ENCODE results near the gene NPHP4.
A peak's percentile ranks its signal among the peaks of the same experiment; 100 is the strongest.

The NPHP4 gene

DNA sequence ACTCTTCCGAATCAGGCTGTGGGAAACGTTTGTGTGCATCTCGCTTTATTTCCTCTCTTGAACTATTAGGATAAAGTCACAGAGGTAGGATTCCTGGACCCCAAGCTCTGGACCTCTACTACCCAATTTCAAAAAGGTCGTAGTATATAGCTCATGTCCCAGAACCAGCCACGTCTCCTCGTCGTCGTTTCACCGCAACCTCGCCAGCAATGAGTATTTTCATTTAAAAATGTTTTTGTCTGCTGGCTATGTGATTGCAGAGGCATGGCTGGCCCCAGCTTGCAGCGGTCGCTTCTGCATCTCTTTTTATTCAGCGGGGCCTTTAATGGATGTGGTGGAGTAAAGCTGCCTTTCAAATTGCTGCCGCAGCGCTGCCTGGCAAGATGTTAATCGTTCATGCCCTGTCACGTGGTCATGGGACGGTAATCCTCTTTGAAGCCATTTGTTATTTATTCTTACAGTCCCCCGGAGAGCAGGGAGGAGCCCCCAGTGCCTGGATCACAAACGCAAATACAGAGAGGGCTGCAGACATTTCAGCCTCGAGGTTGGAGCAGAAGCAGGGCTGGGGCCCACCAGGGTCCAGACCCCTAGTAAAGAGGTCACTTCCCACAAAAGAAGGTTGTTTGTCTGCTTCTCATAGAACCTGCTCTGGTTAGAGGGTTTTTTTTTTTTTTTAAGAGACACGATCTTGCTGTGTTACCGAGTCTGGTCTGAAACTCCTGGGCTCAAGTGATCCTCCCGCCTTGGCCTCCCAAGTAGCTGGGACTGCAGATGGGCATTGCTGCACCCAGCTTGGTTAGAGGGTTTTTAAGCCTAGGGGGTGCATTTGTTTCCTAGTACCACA, 11.6 kb upstream of the NPHP4 start:
- no peak for DNase-seq

- DNase-seq: no peak
Measured at GRCh38 chr1:6002714-6003501, 10.7 kb upstream of the NPHP4 start.

GRCh38 chr1:6001992-6002576, 9.9 kb upstream of the NPHP4 start:
- DNase-seq: no peak

- DNase-seq: no peak
Measured at GRCh38 chr1:6000444-6001288, 8.4 kb upstream of the NPHP4 start.

DNA sequence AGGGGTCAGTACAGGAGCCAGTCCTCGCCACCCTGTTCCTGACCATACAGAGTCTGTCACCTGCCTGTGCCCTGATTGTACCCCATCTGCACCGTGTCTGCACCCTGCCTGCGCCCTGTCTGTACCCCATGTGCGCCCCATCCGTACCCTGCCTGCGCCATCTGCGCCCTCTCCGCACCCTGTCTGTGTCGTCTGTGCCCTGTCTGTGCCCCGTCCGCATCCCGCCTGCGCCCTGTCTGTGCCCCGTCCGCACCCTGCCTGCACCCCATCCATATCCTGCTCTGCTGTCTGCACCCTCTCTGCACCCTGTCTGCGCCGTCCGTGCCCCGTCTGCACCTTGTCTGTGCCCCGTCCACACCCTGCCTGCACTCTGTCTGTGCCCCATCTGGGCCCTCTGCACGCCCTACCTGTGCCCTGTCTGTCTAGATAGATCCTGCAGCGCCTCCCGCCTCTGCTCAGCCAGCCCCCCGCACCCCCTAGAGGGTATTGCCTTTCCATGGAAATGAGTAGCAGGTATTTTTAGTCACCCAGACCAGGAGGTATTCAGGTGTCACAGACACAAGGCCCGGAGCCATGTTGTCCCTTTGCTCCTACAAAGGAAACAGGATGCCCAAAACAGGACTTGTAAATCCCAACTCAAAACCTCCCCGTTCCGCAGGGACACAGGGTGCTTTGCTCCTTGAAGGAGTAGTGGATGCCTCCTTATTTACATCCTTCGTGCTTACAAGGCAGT, 7.7 kb upstream of the NPHP4 start:
- no peak for DNase-seq

- no peak for DNase-seq
Measured at GRCh38 chr1:5998906-5999301, 6.7 kb upstream of the NPHP4 start.

DNA sequence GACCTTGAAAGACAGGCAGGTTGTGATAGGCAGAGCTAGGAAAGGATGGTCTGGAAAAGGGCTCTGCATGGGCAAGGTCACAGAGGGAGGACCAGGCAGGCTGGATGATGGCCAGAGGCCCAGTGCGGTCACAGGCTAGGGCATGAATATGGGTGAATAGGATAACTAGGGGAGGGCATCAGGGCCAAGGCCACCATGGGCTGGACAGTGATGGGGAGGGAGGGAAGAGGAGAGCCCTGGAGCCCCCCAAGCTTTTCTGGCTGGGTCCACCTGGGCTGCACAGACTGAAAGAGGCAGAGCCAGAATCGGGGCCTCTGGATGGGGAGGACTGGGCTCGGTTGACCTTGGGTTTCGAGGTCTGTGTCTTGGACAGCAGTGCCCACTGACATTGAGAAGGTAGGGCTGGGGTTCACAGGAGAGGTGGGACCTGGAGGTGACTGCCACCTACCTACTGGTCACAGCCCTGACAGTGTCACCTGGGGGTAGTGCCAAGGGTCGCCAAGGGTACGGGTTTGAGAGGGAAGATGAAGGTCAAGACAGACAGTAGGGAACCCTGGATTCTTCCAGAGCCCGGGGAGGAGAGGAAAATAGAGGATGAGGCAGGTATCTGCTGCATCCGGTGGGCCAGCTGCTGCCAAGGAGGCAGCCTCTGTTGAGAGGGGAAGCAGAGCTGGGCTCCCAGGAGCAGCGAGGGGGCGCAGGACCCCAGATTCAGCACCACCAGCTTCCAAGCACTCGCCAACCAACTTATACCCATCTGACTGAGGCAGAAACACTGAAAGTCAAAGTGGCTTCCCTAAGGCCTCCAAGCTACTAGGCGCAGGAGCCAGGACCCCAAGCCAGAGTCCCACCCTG, 6.1 kb upstream of the NPHP4 start:
- DNase-seq: no peak

DNA sequence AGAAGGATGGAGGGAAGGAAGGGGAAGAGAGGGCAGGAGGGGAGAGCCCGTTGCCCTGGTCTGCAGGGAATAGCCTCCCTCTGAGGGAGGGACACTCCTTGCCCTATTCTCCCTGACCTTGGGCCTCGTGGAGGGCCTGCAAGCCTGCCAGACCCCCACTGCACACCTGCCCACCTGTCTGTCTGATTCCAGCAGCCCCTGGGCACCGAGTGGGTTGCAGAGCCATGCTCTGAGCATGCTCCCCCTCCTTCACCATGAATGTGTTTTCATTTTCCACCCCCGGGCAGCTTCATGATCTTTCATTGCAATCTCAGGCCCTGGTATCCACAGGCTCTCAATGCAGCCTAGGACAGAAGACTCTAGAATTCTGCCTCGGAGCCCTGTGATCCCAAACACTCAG, 5.1 kb upstream of the NPHP4 start:
- no peak for DNase-seq

- DNase-seq: no peak
Measured at GRCh38 chr1:5996641-5997270, 4.5 kb upstream of the NPHP4 start.

GRCh38 chr1:5995871-5996630, 3.8 kb upstream of the NPHP4 start:
- DNase-seq: no peak

- DNase-seq: peak in 2 of 4 experiments; percentile 37 to 44
Measured at GRCh38 chr1:5994713-5995621, 2.7 kb upstream of the NPHP4 start.

GRCh38 chr1:5993556-5994491, 1.6 kb upstream of the NPHP4 start:
- no peak for DNase-seq

GRCh38 chr1:5992814-5993555, 760 bp upstream of the NPHP4 start:
- DNase-seq: no peak

- no peak for DNase-seq
Measured at GRCh38 chr1:5991381-5992025, 722 bp downstream of the NPHP4 start.

DNA sequence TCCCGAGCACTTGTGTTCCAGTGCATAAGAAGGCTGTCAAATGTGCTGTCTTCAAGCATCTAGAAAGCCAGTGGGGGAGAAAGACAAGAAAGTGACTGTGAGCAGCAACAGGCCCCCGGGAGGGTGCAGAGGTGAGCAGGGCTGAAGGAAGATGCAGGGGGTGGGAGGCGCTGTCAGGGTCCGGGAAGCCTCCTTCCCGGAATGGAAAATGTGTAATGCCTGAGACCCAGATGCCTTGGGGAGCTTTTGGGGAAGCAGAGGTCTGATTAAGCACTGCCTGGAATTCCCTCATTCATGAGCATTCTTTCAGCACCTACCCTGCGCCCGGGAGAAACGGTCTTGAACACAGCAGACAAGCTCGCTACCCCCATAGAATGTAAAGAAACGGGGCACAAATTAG, 1.3 kb downstream of the NPHP4 start:
- no peak for DNase-seq

DNA sequence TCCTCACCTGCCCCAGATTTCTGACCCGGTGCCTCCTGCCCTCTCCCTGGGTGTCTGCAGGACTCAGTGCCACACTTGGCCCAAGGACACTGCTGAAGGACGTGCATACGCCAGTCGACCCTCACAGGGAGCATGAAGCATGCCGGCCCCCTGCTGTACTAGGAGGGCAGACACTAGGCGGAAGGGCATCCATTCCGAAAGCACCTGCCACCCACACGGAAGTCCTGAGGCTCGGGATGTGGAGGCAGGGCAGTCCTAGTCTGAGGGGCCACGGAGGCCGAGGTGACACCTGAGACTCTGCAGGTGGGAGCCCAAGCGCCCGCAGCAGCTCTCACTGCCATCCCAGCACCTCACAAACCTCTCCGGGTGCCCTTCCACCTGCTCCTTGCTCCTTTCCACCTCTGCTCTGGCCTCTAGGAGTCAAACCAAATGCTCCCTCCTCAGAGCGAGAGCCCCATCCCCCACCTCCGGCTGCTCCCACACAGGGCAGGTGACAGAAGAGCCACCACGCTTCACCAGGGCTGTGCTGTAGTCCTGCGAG, 2.4 kb downstream of the NPHP4 start:
- no peak for DNase-seq

Data from activated CD4-positive, CD25-positive, alpha-beta regulatory T cell (primary cell).